HG02885 (cell line): ENCODE results near the gene RPL35.
A peak's percentile ranks its signal among the peaks of the same experiment; 100 is the strongest.

Source experiments
- ATAC-seq: cut with Tn5 transposase; IDR thresholded peaks from one replicate; pipeline ENCODE4 v1.9.1; 2021; ENCODE audit warnings: mild to moderate bottlenecking; ENCODE audit not compliant: unreplicated experiment, poor library complexity

RPL35 gene

DNA sequence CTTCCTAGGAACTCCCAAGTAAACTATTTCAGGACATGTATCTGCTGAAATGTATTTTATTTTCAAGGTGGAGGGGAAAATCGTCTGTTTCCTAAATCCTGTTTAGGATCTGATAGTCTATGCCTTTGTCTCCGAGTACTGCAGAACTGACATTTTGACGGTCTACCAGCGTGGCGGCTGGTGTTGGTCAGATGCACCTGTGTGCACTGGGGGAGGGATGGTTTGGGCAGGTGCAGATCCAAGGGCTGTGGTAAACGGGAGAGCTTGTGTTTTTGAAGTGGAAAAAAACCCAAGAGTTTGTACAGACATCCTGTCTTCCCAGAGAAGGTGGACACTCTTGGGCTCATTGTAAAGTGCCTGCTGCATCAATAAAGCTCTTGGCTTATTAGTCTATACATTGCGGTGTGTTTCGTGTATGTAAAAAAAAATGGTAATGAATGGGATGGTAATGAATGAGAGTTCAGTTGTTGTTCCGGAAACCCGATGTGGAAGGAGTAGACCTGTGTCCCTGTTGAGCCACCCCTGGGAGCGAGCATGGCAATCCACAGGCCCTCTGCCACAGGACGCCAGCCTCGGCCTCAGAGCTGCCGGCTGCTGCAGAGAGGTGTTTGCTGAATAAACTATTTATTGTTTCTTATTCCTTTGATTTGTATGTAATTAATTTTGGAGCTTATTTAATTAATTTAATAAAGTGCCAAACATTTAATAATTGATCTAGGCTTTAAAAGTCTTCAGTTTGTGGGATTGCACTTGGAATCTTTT, 15.4 kb upstream of the RPL35 start:
- no peak for ATAC-seq

- ATAC-seq, result no peak
These were observed 13.7 kb upstream of the RPL35 start for GRCh38 chr9:124875501-124875900.

GRCh38 chr9:124873664-124874063, 11.9 kb upstream of the RPL35 start:
- ATAC-seq, result no peak

GRCh38 chr9:124871156-124871561, 9.4 kb upstream of the RPL35 start:
- no peak for ATAC-seq

GRCh38 chr9:124870723-124871122, 9.0 kb upstream of the RPL35 start:
- ATAC-seq, result no peak

DNA sequence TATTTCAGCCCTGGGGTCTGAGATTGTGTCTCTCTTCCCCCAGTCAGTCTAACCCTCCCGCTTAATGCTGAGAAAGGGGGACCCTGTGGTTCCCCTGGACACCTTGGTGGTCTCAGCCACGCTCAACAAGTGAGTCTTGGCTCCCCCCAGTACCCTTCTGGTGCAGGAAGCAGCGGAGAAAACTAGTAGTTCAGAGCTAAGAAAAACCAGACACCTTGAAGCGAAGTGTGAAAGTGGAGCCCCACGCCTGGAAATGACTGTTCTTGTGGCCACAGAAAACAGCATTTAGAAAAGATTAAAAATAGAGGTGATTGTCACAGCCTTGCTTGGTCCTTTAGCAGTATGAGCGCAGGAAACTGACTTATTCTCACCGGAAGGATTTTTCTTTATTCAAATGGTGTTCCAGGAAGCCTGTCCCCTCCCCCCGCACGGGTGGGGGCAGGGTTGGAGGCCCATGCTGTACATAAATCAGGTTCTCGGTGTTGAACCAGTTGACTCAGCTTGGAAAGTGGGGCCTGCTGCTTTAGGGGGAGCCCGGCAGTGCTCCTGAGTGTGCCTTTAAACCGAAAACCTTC, 8.3 kb upstream of the RPL35 start:
- peak; percentile 51 for ATAC-seq

DNA sequence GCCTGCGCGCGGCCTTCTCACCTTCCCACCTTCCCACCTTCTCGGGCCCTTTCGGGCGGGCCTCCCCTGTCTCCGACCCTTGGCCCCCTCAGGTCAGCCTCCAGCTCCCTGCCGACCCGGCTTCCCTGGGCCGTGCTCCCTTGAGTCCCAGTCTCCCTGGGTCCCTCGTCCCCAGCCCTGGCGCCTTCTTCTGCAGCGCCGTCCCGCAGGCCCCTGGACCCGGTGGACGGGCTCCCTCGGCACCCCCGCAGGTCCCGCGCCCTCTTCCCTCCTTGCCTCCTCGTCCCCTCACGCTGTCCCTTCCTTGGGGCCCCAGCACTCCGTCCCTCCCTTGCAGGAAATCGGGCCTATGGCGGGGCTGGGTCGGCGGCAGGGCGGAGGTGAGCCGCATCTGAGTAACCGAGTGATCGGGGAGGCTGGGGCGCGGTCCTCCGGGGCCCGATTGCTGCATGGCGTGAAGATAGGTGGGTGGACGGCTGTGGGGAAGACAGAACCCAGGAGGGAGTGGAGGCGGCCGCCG, 7.8 kb upstream of the RPL35 start:
- peak; percentile 8 for ATAC-seq

- ATAC-seq, result peak; percentile 60
These were observed 7.0 kb upstream of the RPL35 start for GRCh38 chr9:124868511-124869465.

DNA sequence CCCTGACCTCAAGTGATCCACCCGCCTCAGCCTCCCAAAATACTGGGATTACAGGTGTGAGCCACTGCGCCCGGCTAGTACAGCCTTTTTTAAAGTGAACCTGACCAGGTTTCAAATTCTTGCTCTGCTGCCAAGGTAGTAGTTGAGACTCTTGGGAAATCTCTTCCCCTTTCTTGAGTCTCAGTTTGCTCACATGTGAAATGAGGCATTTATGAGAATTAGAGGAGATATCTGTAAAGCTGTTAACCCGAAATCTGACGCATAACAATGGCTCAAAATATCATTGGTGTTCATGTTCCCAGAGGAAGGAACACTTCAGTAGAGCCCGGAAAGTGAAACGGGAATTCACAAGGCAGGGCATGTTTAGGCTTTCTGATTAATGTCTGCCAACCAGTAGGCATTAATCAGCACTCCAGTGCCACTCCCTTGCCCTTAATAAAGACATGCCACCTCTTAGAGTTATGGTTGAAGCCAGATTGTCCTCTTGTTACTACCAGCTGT, 1.7 kb upstream of the RPL35 start:
- no peak for ATAC-seq

- ATAC-seq, result no peak
These were observed 995 bp downstream of the RPL35 start for GRCh38 chr9:124860582-124861341.

GRCh38 chr9:124859803-124860581, 1.8 kb downstream of the RPL35 start:
- no peak for ATAC-seq

GRCh38 chr9:124858330-124859046, 3.3 kb downstream of the RPL35 start:
- no peak for ATAC-seq

GRCh38 chr9:124857533-124858162, 4.1 kb downstream of the RPL35 start:
- ATAC-seq, result no peak

- no peak for ATAC-seq
These were observed 5.6 kb downstream of the RPL35 start for GRCh38 chr9:124855944-124856765.

DNA sequence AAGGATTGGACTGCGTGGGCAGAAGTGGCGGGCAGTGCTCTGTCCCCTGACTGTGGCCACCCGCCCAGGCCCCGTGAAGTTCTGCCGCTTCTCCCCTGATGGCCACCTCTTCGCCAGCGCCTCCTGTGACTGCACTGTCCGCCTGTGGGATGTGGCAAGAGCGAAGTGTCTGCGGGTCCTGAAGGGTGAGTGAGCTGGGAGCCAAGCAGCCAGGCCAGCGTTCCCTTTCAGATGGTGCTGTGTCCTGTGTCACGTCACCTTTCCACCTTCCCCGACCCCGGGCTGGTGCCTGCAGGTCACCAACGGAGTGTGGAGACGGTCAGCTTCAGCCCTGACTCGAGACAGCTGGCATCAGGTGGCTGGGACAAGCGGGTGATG, 6.2 kb downstream of the RPL35 start:
- no peak for ATAC-seq

- no peak for ATAC-seq
These were observed 6.9 kb downstream of the RPL35 start for GRCh38 chr9:124854822-124855221.

GRCh38 chr9:124854161-124854560, 7.6 kb downstream of the RPL35 start:
- ATAC-seq, result no peak
